Epithelial cell of esophagus (primary cell): Measurements from ENCODE around the gene PMAIP1.

Source experiments
- DNase-seq: peaks from one replicate; pipeline ENCODE4 v3.0.0; 2010; ENCODE audit warnings: low read depth
- H3K4me3 ChIP-seq: 2 replicates; pipeline ENCODE4 v1.5.1; 2011; ENCODE audit warnings: mild to moderate bottlenecking, low read length, control low read depth
- TF ChIP-seq, protein P1 (sequence below): IDR thresholded peaks from 2 replicates; pipeline ENCODE4 v1.5.1; 2011; ENCODE audit warnings: low read depth, mild to moderate bottlenecking, low read length, control low read depth, inconsistent platforms; ENCODE audit not compliant: insufficient read depth; ENCODE audit errors: missing control alignments

Gene PMAIP1

DNA sequence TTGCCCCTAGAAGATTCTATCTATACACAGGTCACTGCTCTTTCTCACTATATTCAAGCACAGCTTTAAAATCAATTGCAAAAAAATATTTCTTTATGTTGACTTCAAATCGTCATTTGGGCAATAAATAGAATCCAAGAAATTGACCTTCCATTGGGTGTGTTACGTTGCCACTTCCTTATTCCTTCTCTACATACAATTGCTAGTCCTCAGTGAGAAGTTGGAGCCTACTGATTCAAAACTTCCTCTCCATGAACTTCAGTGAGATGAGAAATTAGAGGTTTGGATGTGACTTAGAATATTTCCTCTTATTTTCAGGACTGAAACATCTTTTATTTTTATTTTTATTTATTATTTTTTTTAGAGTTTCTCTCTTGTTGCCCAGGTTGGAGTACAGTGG is 40.3 kb downstream of the PMAIP1 start:
- H3K4me3 ChIP-seq: no peak overlapping the region
- DNase-seq: no peak
- TF ChIP-seq, protein P1, sequence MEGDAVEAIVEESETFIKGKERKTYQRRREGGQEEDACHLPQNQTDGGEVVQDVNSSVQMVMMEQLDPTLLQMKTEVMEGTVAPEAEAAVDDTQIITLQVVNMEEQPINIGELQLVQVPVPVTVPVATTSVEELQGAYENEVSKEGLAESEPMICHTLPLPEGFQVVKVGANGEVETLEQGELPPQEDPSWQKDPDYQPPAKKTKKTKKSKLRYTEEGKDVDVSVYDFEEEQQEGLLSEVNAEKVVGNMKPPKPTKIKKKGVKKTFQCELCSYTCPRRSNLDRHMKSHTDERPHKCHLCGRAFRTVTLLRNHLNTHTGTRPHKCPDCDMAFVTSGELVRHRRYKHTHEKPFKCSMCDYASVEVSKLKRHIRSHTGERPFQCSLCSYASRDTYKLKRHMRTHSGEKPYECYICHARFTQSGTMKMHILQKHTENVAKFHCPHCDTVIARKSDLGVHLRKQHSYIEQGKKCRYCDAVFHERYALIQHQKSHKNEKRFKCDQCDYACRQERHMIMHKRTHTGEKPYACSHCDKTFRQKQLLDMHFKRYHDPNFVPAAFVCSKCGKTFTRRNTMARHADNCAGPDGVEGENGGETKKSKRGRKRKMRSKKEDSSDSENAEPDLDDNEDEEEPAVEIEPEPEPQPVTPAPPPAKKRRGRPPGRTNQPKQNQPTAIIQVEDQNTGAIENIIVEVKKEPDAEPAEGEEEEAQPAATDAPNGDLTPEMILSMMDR: no peak

DNA sequence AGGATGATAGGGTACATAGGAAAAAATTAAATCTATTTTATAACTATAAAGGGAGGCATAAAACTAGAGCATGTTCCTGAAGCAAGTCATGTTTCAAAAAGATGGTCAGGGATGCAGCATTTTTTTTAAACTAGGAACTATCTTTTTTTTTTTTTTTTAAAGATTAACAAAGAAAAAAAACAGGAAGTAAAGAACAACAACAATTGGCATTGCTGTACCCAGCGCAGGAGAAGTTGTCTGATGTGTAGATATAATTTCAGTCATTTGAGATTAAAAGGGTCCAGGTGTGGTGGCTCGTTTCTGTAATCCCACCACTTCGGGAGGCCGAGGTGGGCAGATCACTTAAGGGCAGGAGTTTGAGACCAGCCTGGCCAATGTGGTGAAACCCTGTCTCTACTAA is 41.5 kb downstream of the PMAIP1 start:
- H3K4me3 ChIP-seq: no peak overlapping the region
- DNase-seq: no peak
- TF ChIP-seq, protein P1: no peak

DNA sequence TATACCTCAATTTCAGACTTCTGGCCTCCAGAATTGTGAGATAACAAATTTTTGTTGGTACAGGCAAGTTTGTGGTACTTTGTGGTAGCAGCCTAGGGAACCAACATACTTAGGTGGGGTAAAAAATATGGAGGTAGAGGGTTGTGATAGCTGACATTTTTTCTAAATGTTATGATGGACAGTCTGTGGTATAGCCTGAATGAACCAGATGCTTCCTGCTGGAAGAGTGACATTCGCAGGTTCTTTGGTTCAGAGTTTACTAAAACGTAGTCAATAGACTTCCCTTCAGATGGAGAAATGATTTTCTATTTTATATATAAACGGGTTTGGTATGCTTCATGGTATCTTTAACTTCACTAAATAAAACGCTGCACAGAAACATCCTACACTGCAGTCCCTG is 42.8 kb downstream of the PMAIP1 start:
- DNase-seq: no peak
- no peak overlapping the region for H3K4me3 ChIP-seq
- TF ChIP-seq, protein P1: no peak

DNA sequence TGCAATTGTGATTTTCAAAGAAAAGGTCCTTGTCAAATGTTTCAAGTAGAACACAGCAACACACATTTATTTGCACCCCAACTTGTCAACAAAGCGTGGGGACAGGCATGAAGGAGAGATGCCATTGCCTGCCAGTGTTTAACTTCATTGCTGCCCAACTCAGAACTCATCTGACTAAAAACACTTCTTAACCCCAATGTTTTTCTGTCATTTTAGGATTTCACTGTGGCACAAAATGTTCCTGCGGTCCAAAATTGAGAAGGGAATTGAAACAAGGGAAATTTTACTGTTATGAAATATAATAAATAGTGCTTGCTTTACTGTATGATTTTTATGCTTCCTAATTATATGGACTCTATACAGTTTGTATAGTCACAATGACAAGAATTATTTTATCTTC is 45.7 kb downstream of the PMAIP1 start:
- no peak overlapping the region for H3K4me3 ChIP-seq
- TF ChIP-seq, protein P1: no peak
- DNase-seq: no peak

DNA sequence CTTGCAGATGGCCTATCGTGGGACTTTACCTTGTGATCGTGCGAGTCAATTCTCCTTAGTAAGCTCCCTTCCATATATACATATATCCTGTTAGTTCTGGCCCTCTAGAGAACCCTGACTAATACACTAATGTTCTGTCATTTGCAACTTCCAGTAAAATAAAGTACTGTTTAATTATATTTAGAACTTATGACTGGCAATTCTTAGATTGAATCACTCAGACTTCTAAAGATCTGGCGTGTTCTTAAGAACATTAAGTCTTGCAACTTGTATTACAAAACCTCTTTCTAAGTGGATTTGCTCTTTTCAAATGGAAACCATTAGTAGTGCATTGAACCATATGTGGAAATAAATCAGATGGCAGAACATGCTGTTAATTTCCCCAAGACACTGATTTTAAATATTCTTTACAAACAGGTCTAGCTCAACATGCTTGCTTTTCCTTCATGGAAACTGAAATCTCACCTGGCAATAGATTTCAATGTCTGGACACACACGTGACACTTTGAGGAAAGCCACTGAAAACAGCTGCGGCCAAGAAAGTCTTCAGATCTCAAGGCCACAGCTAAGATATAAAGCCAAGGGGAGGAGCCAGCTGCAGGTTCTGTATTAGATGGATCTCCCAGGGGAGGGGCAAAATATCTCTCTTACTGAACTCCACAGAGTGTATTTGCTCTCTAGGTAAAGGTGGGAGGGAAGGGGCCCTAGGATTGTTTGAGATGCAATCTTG is 50.6 kb downstream of the PMAIP1 start:
- TF ChIP-seq, protein P1: no peak
- peak; percentile 32 for DNase-seq
- no peak overlapping the region for H3K4me3 ChIP-seq

DNA sequence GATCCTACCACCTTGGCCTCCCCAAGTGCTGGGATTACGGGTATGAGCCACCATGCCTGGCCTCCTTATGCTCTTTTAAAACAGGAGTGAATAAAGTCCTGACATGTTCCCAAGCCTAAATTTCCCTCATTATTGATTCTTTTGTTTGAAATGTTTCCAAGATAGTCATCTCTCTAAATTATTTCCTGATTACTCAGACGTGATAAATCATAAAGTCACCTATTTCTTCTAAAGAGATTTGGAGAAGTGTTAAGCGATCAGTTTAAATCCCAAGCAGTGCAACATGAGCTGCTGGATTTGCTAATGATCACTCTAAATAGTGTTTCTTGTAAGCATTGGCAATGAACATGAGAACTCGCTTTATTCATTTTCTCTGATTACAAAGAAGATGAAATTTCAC is 51.8 kb downstream of the PMAIP1 start:
- DNase-seq: peak; percentile 83
- no peak overlapping the region for H3K4me3 ChIP-seq
- TF ChIP-seq, protein P1: no peak

DNA sequence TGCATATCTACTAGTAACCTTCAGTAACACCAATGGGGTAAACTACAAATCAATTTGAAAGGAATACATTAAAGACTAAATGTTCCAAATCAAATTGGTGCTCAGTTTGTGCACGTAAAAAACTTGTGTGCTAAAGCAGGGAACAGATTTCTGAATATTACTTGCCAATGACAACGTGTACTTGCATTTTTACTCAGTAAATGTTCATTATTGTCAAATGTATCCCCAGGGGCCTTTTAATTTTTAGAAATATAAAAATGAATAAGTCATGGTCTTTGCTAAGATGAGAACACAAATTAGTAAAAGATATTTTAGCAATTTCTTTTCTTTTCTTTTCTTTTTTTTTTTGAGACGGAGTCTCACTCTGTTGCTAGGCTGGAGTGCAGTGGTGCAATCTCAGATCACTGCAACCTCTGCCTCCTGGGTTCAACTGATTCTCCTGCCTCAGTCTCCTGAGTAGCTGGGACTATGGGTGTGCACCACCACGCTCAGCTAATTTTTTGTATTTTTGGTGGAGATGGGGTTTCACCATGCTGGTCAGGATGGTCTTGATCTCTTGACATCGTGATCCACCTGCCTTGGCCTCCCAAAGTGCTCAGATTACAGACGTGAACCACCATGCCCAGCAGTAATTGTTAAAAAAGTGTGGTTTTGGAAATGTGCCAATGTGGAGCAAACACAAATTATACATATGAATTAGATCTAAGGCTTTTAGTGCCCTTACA is 52.6 kb downstream of the PMAIP1 start:
- H3K4me3 ChIP-seq: no peak overlapping the region
- TF ChIP-seq, protein P1: no peak
- DNase-seq: no peak
